WTC11 (cell line): Measurements from ENCODE around the gene SAPCD2. TPM values are rescaled to one million over a fixed set of nuclear protein-coding genes. Genes with fewer than 3 reads are reported as not detected.

ENCODE experiments used
- E2F1 ChIP-seq: sonication (generic); formaldehyde crosslinking; IDR thresholded peaks from 2 replicates; pipeline ENCODE4 v1.8.0; 2022; ENCODE audit warnings: mild to moderate bottlenecking, missing genetic modification reagents
- E2F5 ChIP-seq: sonication (generic); formaldehyde crosslinking; IDR thresholded peaks from 2 replicates; pipeline ENCODE4 v1.8.1; 2022; ENCODE audit warnings: mild to moderate bottlenecking, moderate library complexity, missing genetic modification reagents
- GTF2I ChIP-seq: fragments of 250-450 bp; sonication (Bioruptor Pico); conservative IDR thresholded peaks from 2 replicates; pipeline ENCODE4 v1.4.0; 2021; ENCODE audit warnings: mild to moderate bottlenecking
- HMGA2 ChIP-seq: fragments of 250-450 bp; sonication (Bioruptor Pico); IDR thresholded peaks from 2 replicates; pipeline ENCODE4 v1.4.0; 2021; ENCODE audit warnings: mild to moderate bottlenecking, moderate library complexity
- HMGXB4 ChIP-seq: sonication (generic); formaldehyde crosslinking; IDR thresholded peaks from 2 replicates; pipeline ENCODE4 v1.8.1; 2023; ENCODE audit warnings: mild to moderate bottlenecking, moderate library complexity, missing genetic modification reagents
- JAZF1 ChIP-seq: fragments of 250-450 bp; sonication (Bioruptor Pico); IDR thresholded peaks from 2 replicates; pipeline ENCODE4 v1.9.0; 2021; ENCODE audit warnings: moderate library complexity, mild to moderate bottlenecking, inconsistent platforms
- NFATC4 ChIP-seq: fragments of 250-450 bp; sonication (Bioruptor Pico); IDR thresholded peaks from 2 replicates; pipeline ENCODE4 v1.9.0; 2021; ENCODE audit warnings: mild to moderate bottlenecking
- NFE2L1 ChIP-seq: sonication (generic); formaldehyde crosslinking; IDR thresholded peaks from 2 replicates; pipeline ENCODE4 v1.8.1; 2023; ENCODE audit warnings: missing genetic modification reagents
- NFYB ChIP-seq: sonication (generic); formaldehyde crosslinking; conservative IDR thresholded peaks from 2 replicates; pipeline ENCODE4 v1.8.0; 2022; ENCODE audit warnings: low read depth, missing genetic modification reagents
- NR1H2 ChIP-seq: sonication (generic); formaldehyde crosslinking; IDR thresholded peaks from 2 replicates; pipeline ENCODE4 v1.9.0; 2021; ENCODE audit warnings: mild to moderate bottlenecking, moderate library complexity, missing genetic modification reagents
- NR2C2 ChIP-seq: sonication (generic); formaldehyde crosslinking; IDR thresholded peaks from 2 replicates; pipeline ENCODE4 v1.8.0; 2022; ENCODE audit warnings: mild to moderate bottlenecking, missing genetic modification reagents
- SOX15 ChIP-seq: fragments of 250-450 bp; sonication (Bioruptor Pico); IDR thresholded peaks from 2 replicates; pipeline ENCODE4 v1.9.0; 2021; ENCODE audit warnings: mild to moderate bottlenecking
- SP1 ChIP-seq: sonication (generic); formaldehyde crosslinking; conservative IDR thresholded peaks from 2 replicates; pipeline ENCODE4 v1.8.1; 2022; ENCODE audit warnings: missing genetic modification reagents
- TCF7 ChIP-seq: sonication (generic); formaldehyde crosslinking; IDR thresholded peaks from 2 replicates; pipeline ENCODE4 v1.8.0; 2022; ENCODE audit warnings: mild to moderate bottlenecking, low read depth, missing genetic modification reagents, moderate library complexity
- TP53 ChIP-seq: sonication (generic); formaldehyde crosslinking; IDR thresholded peaks from 2 replicates; pipeline ENCODE4 v1.8.1; 2023; ENCODE audit warnings: mild to moderate bottlenecking, missing genetic modification reagents
- ZBTB21 ChIP-seq: sonication (generic); formaldehyde crosslinking; IDR thresholded peaks from 2 replicates; pipeline ENCODE4 v1.8.1; 2023; ENCODE audit warnings: mild to moderate bottlenecking, missing genetic modification reagents, borderline replicate concordance
- ZBTB43 ChIP-seq: sonication (generic); formaldehyde crosslinking; IDR thresholded peaks from 2 replicates; pipeline ENCODE4 v1.8.1; 2023; ENCODE audit warnings: mild to moderate bottlenecking, missing genetic modification reagents
- ZNF121 ChIP-seq: sonication (generic); formaldehyde crosslinking; IDR thresholded peaks from 2 replicates; pipeline ENCODE4 v1.8.0; 2023; ENCODE audit warnings: missing genetic modification reagents
- total RNA-seq: library from RNA; stranded (reverse); gene quantifications from 3 replicates; pipeline ENCODE4 v1.2.3, GENCODE V29; 2021
- TF ChIP-seq, protein P1 (sequence below): sonication (generic); formaldehyde crosslinking; IDR thresholded peaks from 2 replicates; pipeline ENCODE4 v1.8.0; 2022; ENCODE audit warnings: mild to moderate bottlenecking, missing genetic modification reagents
- TF ChIP-seq, protein P2 (sequence below): sonication (generic); formaldehyde crosslinking; IDR thresholded peaks from 2 replicates; pipeline ENCODE4 v1.8.1; 2023; ENCODE audit warnings: mild to moderate bottlenecking, missing genetic modification reagents, moderate library complexity
- TF ChIP-seq, protein P3 (sequence below): fragments of 250-450 bp; sonication (Bioruptor Pico); IDR thresholded peaks from 2 replicates; pipeline ENCODE4 v1.8.0; 2021; ENCODE audit warnings: mild to moderate bottlenecking

Gene SAPCD2
- total RNA-seq, 1 experiment from 2014 or later, result 67.0 TPM

GRCh38 chr9:137046088-137046787 is 24.1 kb downstream of the SAPCD2 start, which contains the start of gene NPDC1 (continued):
- TF ChIP-seq HMGXB4 (CRISPR knock-in tag) (peak; percentile 82), NFATC4 (no peak), ZNF121 (CRISPR knock-in tag) (no peak), GTF2I (no peak), TCF7 (CRISPR knock-in tag) (no peak), SP1 (peak; percentile 18; the same call in 1 of the 2 replicates), TP53 (CRISPR knock-in tag) (no peak), ZBTB21 (CRISPR knock-in tag) (no peak; the same call in 1 of the 2 replicates), NR2C2 (CRISPR knock-in tag) (no peak), NFE2L1 (CRISPR knock-in tag) (peak; percentile 66; the same call in 1 of the 2 replicates), SOX15 (CRISPR knock-in tag) (no peak), ZBTB43 (CRISPR knock-in tag) (no peak), E2F1 (peak; percentile 66; the same call in 1 of the 2 replicates), E2F5 (CRISPR knock-in tag) (no peak), JAZF1 (CRISPR knock-in tag) (no peak), NFYB (CRISPR knock-in tag) (no peak), NR1H2 (no peak), HMGA2 (CRISPR knock-in tag) (no peak)
- TF ChIP-seq, protein P1, sequence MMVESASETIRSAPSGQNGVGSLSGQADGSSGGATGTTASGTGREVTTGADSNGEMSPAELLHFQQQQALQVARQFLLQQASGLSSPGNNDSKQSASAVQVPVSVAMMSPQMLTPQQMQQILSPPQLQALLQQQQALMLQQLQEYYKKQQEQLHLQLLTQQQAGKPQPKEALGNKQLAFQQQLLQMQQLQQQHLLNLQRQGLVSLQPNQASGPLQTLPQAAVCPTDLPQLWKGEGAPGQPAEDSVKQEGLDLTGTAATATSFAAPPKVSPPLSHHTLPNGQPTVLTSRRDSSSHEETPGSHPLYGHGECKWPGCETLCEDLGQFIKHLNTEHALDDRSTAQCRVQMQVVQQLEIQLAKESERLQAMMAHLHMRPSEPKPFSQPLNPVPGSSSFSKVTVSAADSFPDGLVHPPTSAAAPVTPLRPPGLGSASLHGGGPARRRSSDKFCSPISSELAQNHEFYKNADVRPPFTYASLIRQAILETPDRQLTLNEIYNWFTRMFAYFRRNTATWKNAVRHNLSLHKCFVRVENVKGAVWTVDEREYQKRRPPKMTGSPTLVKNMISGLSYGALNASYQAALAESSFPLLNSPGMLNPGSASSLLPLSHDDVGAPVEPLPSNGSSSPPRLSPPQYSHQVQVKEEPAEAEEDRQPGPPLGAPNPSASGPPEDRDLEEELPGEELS, result peak; percentile 80
- TF ChIP-seq, protein P2, sequence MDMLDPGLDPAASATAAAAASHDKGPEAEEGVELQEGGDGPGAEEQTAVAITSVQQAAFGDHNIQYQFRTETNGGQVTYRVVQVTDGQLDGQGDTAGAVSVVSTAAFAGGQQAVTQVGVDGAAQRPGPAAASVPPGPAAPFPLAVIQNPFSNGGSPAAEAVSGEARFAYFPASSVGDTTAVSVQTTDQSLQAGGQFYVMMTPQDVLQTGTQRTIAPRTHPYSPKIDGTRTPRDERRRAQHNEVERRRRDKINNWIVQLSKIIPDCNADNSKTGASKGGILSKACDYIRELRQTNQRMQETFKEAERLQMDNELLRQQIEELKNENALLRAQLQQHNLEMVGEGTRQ (CRISPR knock-in tag), result no peak
- TF ChIP-seq, protein P3, sequence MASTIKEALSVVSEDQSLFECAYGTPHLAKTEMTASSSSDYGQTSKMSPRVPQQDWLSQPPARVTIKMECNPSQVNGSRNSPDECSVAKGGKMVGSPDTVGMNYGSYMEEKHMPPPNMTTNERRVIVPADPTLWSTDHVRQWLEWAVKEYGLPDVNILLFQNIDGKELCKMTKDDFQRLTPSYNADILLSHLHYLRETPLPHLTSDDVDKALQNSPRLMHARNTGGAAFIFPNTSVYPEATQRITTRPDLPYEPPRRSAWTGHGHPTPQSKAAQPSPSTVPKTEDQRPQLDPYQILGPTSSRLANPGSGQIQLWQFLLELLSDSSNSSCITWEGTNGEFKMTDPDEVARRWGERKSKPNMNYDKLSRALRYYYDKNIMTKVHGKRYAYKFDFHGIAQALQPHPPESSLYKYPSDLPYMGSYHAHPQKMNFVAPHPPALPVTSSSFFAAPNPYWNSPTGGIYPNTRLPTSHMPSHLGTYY (CRISPR knock-in tag), result no peak
